COR-L47 (cell line): ENCODE results near the gene KIAA0408.

Source experiments
- DNase-seq: peaks from one replicate; lab custom pipeline; 2025; lab: John Stamatoyannopoulos, UW

Gene KIAA0408

GRCh38 chr6:127459231-127459641 is at the start of gene KIAA0408:
KIAA0408 (minus strand) TSS chr6:127459389; CDS start chr6:127453981, 5,408 bp downstream.
- DNase-seq = no peak

GRCh38 chr6:127506894-127507293 is 47.7 kb upstream of the KIAA0408 start:
- no peak for DNase-seq

- no peak for DNase-seq
These were observed 43.8 kb upstream of the KIAA0408 start for GRCh38 chr6:127503022-127503421.

- DNase-seq = no peak
These were observed 38.2 kb upstream of the KIAA0408 start for GRCh38 chr6:127497410-127497809.

GRCh38 chr6:127496471-127496870 is 37.3 kb upstream of the KIAA0408 start:
- DNase-seq = no peak

GRCh38 chr6:127494240-127494767 is 35.1 kb upstream of the KIAA0408 start:
- DNase-seq = no peak

- no peak for DNase-seq
These were observed 30.1 kb upstream of the KIAA0408 start for GRCh38 chr6:127489248-127489647.

- no peak for DNase-seq
These were observed 27.7 kb upstream of the KIAA0408 start for GRCh38 chr6:127486934-127487333.

GRCh38 chr6:127484212-127484863 is 25.1 kb upstream of the KIAA0408 start:
- no peak for DNase-seq

- DNase-seq = no peak
These were observed 24.3 kb upstream of the KIAA0408 start for GRCh38 chr6:127483399-127484055.

- no peak for DNase-seq
These were observed 23.1 kb upstream of the KIAA0408 start for GRCh38 chr6:127482325-127482724.

- DNase-seq = no peak
These were observed 22.4 kb upstream of the KIAA0408 start for GRCh38 chr6:127481628-127482027.

- DNase-seq = no peak
These were observed 21.9 kb upstream of the KIAA0408 start for GRCh38 chr6:127481111-127481510.

- no peak for DNase-seq
These were observed 18.5 kb upstream of the KIAA0408 start for GRCh38 chr6:127477658-127478057.

GRCh38 chr6:127475823-127476176 is 16.6 kb upstream of the KIAA0408 start:
- no peak for DNase-seq

GRCh38 chr6:127475135-127475822 is 16.1 kb upstream of the KIAA0408 start:
- no peak for DNase-seq

- no peak for DNase-seq
These were observed 12.4 kb upstream of the KIAA0408 start for GRCh38 chr6:127471379-127472255.

- DNase-seq = no peak
These were observed 9.7 kb upstream of the KIAA0408 start for GRCh38 chr6:127468936-127469335.

GRCh38 chr6:127466416-127466815 is 7.2 kb upstream of the KIAA0408 start:
- no peak for DNase-seq

GRCh38 chr6:127464881-127465459 is 5.8 kb upstream of the KIAA0408 start:
- peak; percentile 20 for DNase-seq

GRCh38 chr6:127464161-127464880 is 5.1 kb upstream of the KIAA0408 start:
- DNase-seq = no peak
